Subcutaneous abdominal adipose tissue (tissue), 5 donors: Measurements from ENCODE around the gene NF1.

ENCODE experiments used
- H3K27ac ChIP-seq: one replicate; pipeline ENCODE4 v1.7.0; 2013; ENCODE audit warnings: low read depth, mild to moderate bottlenecking, inconsistent platforms, low read length, moderate library complexity
- H3K27me3 ChIP-seq, 5 donors: one replicate each; pipeline ENCODE4 v1.7.0; 2013; ENCODE audit warnings: low read length in 5 of 5, inconsistent platforms in 1 of 5; ENCODE audit not compliant: control insufficient read depth in 5 of 5, insufficient read depth in 4 of 5
- H3K36me3 ChIP-seq, 5 donors: one replicate each; pipeline ENCODE4 v1.7.0; 2013; ENCODE audit warnings: low read length in 5 of 5; ENCODE audit not compliant: control insufficient read depth in 5 of 5, insufficient read depth in 5 of 5
- H3K4me1 ChIP-seq, 5 donors: one replicate each; pipeline ENCODE4 v1.7.0; 2013; ENCODE audit warnings: low read length in 5 of 5, mild to moderate bottlenecking in 3 of 5, moderate library complexity in 1 of 5; ENCODE audit not compliant: control insufficient read depth in 5 of 5, insufficient read depth in 5 of 5
- H3K4me3 ChIP-seq, 5 donors: one replicate each; pipeline ENCODE4 v1.7.0; 2013; ENCODE audit warnings: low read length in 5 of 5, low read depth in 1 of 5
- H3K9ac ChIP-seq, 5 donors: one replicate each; pipeline ENCODE4 v1.7.0; 2013; ENCODE audit warnings: low read length in 5 of 5, mild to moderate bottlenecking in 4 of 5, moderate library complexity in 3 of 5
- H3K9me3 ChIP-seq, 5 donors: one replicate each; pipeline ENCODE4 v1.7.0; 2013; ENCODE audit warnings: low read length in 5 of 5; ENCODE audit not compliant: control insufficient read depth in 5 of 5
- donor health status: healthy.
- donor health status: healthy.
- donor health status: healthy.
- donor health status: healthy.
- donor health status: healthy.

Gene NF1

DNA sequence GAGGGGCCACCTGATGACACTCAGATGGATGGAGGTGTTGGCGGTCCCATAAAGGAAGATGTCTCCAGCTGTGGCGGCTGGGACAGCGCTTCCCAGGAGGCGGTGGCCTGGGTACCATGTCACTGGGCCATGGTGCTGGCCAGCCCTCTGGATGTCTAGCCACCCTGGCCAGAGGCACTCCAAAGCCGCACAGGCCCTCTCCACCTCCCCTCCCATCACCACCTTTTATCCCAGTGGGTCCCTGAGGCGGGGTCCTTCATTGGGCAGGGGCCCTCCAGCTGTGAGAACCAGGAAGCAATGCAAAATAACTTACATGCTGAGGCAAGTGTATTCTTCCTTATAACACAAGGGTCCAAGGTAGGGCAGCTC is 319.8 kb downstream of the NF1 start:
- Histone ChIP-seq H3K27me3 (peaks cover 0 to 15% (median 10%) of the 10 kb centered on the region in 5 donors), H3K4me1 (peaks cover 0 to 6% (median 0%) of the 10 kb centered on the region in 5 donors), H3K9me3 (no peaks in the 10 kb centered on the region), H3K27ac (no peak overlapping the region), H3K36me3 (no peaks in the 10 kb centered on the region), H3K4me3 (no peak overlapping the region), H3K9ac (no peak overlapping the region)

DNA sequence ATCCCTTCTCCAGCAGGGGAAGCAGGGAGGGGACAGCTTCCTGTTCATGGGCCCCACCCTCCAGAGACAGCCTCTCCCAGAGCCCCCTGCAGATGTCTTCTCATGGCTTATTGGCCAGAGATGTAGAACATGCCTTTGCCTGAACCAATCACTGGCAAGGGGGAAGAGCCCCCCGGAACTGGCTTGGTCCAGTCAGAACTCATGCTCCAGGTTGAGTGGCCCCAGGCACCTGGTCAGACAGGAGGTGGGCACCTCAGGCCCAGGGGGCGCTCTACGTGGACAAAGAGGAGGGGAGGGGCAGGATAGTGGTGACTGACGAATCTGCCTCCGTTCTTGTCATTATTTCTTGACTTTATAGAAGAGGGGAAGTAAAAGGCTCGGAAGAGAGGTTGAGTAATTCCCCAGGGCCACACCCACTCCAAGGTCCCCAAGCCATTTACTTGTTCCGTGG is 320.3 kb downstream of the NF1 start:
- Histone ChIP-seq H3K9ac (no peak overlapping the region), H3K36me3 (no peaks in the 10 kb centered on the region), H3K4me3 (no peak overlapping the region), H3K4me1 (peaks cover 0 to 6% (median 0%) of the 10 kb centered on the region in 5 donors), H3K27me3 (peaks cover 0 to 15% (median 10%) of the 10 kb centered on the region in 5 donors), H3K9me3 (no peaks in the 10 kb centered on the region), H3K27ac (no peak overlapping the region)

DNA sequence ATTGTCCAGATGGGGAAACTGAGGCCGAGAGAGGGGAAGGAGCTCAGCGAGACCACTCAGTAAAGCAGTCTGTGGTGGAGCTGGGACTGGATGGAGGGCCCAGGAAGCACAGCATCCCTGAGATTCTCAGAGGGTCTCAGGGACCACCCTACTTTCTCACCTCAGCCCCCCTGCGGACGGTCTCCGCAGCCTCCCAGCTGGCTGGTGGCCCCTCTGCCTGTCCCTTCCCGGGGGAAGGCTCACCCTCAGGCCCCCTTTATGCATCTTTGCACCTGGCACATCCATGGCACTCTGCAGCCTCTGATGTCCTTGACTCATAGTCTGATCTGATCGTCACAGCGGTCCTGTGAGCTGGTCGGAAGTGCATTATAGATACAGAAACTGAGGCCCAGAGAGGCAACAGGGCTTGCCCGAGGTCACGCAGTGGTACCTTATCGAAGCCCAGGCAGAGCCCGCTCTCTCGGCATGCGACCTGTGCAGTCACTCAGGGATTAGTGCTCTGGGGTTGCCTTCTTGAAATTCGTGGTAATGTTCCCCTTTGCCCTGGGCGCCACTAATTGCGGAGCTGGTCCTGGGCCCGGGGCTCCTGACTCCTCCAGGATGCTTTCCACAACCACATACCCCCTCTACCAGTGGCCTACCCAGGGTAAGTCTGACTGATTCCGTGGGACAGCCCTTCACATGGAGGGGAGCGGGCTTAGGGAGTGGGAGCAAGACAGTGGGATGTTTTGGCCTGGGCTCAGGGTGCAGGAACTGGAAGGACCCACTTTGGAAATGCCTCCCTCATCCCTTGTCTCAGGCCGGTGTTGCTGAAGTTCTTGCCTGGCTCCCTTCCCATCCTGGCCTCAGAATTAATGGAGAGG is 321.1 kb downstream of the NF1 start:
- peaks cover 0 to 6% (median 0%) of the 10 kb centered on the region in 5 donors for H3K4me1 ChIP-seq
- no peaks in the 10 kb centered on the region for H3K36me3 ChIP-seq
- H3K27ac ChIP-seq = no peak overlapping the region
- H3K4me3 ChIP-seq = no peak overlapping the region
- peaks cover 0 to 15% (median 9%) of the 10 kb centered on the region in 5 donors for H3K27me3 ChIP-seq
- no peak overlapping the region for H3K9ac ChIP-seq
- H3K9me3 ChIP-seq = no peaks in the 10 kb centered on the region

DNA sequence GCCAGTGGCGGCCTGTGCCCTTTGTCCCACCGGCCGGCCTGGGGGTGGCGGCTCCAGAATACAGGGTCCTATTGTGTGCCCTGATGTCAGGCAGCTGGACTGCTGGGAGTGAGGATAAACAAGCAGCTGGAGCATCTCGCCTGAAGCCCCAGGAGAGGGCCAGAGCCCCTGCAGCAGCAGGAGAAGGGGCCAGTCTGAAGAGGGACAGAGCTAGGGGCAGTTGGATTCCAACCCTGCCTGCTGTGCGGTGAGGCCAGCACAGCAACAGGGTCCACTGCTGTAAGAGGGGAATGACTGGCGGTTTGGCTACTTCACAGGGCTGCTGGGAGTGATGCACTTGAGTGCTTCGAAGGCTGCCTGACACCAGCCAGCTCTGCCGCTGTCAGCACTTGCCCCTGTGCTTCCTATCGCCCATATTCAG is 321.7 kb downstream of the NF1 start:
- Histone ChIP-seq H3K4me3 (no peak overlapping the region), H3K9ac (no peak overlapping the region), H3K27ac (no peak overlapping the region), H3K4me1 (peaks cover 0 to 6% (median 0%) of the 10 kb centered on the region in 5 donors), H3K27me3 (peaks cover 0 to 15% (median 9%) of the 10 kb centered on the region in 5 donors), H3K36me3 (no peaks in the 10 kb centered on the region), H3K9me3 (no peaks in the 10 kb centered on the region)

DNA sequence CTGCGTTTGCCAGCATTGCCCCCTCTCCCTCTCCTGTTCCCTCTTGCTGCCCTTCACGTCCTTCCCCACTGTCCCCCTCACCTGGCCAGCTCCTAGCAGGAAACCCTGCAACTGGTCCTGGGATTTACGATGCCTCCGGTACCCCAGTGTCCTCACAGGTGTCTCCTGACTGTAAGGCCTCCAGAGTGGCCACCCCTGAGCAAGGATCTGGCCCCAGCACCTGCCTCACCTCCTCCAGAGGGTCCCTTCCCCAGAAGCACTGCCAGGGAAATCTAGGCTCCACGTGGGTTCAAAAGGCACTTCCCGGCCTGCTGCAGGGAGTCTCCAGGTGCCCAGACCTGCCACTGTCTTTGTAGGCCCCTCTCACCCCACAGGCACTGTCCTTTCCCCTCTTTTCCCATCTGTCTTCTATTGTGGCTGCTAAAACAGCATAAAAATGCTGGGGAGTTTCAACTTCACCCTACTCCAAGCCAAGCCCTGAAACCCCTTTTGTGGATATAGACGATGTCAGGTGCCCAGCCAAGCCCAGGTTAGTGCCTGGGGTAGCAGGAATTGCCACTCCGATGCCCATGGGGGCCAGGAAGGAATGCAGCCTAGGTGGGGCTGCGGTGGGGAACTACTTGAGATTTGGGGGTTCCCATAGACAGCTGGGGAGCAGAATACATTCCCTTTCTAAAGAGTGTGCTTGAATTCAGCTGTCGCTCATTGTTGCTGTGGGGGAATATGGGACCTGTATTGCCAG is 322.4 kb downstream of the NF1 start:
- H3K9me3 ChIP-seq = peaks cover 0 to 4% (median 0%) of the 10 kb centered on the region in 5 donors
- peaks cover 0 to 10% (median 9%) of the 10 kb centered on the region in 5 donors for H3K27me3 ChIP-seq
- H3K9ac ChIP-seq = no peak overlapping the region
- peaks cover 0 to 6% (median 0%) of the 10 kb centered on the region in 5 donors for H3K4me1 ChIP-seq
- no peaks in the 10 kb centered on the region for H3K36me3 ChIP-seq
- H3K27ac ChIP-seq = no peak overlapping the region
- H3K4me3 ChIP-seq = no peak overlapping the region

DNA sequence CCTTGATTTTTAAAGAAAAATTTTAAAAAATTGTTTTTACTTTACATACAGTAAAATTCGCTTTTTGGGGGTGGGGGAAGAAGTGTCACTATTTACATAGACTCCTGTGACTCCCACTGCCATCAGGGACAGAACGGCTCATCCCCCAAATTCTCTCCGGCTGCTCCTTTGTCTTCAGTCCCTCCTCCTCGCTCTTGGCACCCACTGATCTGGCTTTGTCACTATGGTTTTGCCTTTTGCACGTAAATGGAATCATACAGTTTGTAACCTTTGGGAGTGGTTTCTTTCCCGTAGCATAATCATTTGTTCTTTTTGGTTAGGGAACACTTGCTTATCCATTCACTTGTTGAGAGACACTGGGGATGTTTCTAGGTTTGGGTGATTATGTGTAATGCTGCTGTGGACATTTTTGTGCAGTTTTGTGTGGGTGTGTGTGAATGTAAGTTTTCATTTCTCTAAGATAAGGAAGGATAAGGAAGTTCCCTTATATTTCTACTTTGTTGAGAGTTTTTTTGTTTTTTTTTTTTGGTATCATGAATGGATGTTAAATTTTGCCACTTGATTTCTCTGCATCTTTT is 324.1 kb downstream of the NF1 start:
- peaks cover 0 to 7% (median 3%) of the 10 kb centered on the region in 5 donors for H3K27me3 ChIP-seq
- H3K9me3 ChIP-seq = peaks cover 0 to 6% (median 2%) of the 10 kb centered on the region in 5 donors
- H3K27ac ChIP-seq = no peak overlapping the region
- no peaks in the 10 kb centered on the region for H3K36me3 ChIP-seq
- H3K4me1 ChIP-seq = peaks cover 0 to 6% (median 0%) of the 10 kb centered on the region in 5 donors
- H3K4me3 ChIP-seq = no peak overlapping the region
- H3K9ac ChIP-seq = no peak overlapping the region

DNA sequence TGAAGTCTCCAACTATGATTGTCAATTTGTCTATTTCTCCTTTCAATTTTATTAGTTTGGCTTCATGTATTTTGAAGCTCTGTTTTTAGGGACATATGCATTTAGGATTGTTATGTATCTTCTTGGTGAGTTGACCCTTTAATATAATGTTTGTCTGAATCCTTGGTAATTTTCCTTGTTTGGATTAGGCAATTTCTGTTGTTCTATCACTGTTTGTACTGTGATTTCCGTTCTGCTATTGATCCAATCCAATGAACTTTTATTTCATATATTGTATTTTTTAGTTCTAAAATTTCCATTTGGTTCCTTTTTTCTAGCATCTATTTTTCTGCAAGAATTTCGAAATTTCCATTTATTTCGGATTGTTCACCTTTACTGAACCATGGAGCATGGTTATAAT is 327.7 kb downstream of the NF1 start:
- Histone ChIP-seq H3K27ac (no peak overlapping the region), H3K9me3 (peaks cover 0 to 6% (median 2%) of the 10 kb centered on the region in 5 donors), H3K27me3 (peaks cover 0 to 2% (median 0%) of the 10 kb centered on the region in 5 donors), H3K4me3 (no peak overlapping the region), H3K36me3 (no peaks in the 10 kb centered on the region), H3K9ac (no peak overlapping the region), H3K4me1 (peaks cover 0 to 14% (median 12%) of the 10 kb centered on the region in 5 donors)

DNA sequence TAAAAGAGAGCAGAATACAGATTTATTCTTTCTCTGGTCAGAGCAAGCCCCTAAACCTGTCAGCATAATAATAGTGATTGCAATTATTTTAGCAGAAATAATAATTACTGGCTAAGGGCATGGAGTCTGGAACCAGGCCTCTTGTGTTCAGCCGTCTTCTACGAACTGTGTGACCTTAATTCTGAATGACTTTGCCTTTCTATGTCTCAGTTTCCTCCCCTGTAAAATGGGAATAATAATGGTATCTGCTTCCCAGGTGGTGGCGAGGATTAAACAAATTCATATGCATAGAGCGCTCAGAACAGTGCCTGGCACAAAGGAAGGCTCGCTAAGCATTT is 330.1 kb downstream of the NF1 start:
- Histone ChIP-seq H3K4me1 (peaks cover 0 to 14% (median 12%) of the 10 kb centered on the region in 5 donors), H3K9ac (peak overlapping the region in 2 of 5 donors; percentile 21 to 47), H3K4me3 (no peak overlapping the region), H3K27me3 (peaks cover 2 to 11% (median 4%) of the 10 kb centered on the region in 5 donors), H3K27ac (no peak overlapping the region), H3K9me3 (peaks cover 0 to 6% (median 2%) of the 10 kb centered on the region in 5 donors), H3K36me3 (no peaks in the 10 kb centered on the region)

DNA sequence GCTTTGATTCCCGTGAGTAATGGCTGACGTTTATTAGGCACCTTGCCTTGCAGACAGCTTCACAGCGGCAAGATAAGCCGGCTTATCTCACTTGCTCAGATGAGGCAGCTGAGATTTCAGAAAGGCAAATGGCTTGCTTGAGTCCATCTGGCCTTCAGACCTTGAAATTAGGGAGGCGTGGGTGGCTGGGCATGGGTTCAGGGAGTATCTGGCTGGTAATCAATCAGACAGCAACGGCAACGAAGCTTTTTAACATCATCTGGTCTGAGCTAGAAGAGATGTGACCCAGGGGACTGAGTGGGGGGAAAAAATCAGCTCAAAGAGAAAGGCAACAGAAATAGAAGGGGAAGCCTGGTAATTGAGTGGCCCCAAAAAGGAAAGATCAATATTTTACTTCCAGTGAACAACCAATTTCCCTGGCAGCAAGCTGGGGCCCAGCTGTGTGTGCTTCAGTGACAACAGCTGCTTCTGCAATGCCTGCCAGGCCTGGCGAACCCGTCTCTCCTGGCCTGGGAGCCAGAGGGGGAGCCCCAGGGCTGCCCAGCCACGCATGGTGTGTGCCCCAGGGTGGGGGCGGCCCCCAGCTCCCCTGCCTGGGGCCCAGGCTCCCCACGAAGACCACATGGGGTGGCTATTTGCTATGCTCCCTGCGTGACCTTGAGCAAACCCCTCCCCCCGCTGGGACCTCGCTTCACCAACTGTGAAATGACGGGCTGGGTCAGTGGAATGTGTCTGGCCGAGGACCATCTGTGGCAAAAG is 330.7 kb downstream of the NF1 start:
- Histone ChIP-seq H3K27me3 (peaks cover 3 to 12% (median 4%) of the 10 kb centered on the region in 5 donors), H3K36me3 (no peaks in the 10 kb centered on the region), H3K4me1 (peaks cover 0 to 14% (median 12%) of the 10 kb centered on the region in 5 donors), H3K9me3 (peaks cover 0 to 6% (median 2%) of the 10 kb centered on the region in 5 donors), H3K4me3 (peak overlapping the region in 3 of 5 donors; percentile 31 to 52 (median 42)), H3K9ac (peak overlapping the region in 2 of 5 donors; percentile 21 to 47), H3K27ac (no peak overlapping the region)
